ENCODE results near the gene THAP5. TPM values are rescaled to one million over a fixed set of nuclear protein-coding genes. Genes with fewer than 3 reads are reported as not detected.

The THAP5 gene
- total RNA-seq, 1 donor from 2014 or later = 24.0 TPM

DNA sequence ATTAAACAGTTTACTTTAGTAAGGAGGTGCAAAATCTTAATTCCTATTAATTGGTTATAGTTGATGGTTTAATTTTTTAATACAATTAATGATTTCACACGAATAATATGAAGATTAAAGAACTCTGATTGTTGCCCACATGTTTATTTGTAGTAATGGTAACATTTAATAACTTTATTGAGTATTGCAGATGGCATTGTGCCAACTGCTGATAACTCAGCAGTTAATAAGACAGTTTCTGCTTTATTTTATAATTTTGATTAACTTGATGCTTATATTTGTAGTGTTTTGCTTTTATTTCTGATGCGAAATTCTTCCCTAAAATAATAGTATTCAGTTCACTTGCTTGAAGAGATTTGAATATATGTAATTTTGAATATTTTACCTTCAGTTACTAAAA is 3.0 kb upstream of the THAP5 start:
- Mint-ChIP-seq H3K4me1 (ENCODE audit: unreplicated experiment) (peaks cover 18% of the 10 kb centered on the region), H3K27me3 (no peaks in the 10 kb centered on the region), H3K4me3 (peak overlapping the region; percentile 2), H3K9me3 (peaks cover 5% of the 10 kb centered on the region), H3K36me3 (peaks cover 26% of the 10 kb centered on the region), H3K27ac (no peak overlapping the region)
- no peak for DNase-seq (ENCODE audit: extremely low spot score, unreplicated experiment)
- TF ChIP-seq, protein P1, sequence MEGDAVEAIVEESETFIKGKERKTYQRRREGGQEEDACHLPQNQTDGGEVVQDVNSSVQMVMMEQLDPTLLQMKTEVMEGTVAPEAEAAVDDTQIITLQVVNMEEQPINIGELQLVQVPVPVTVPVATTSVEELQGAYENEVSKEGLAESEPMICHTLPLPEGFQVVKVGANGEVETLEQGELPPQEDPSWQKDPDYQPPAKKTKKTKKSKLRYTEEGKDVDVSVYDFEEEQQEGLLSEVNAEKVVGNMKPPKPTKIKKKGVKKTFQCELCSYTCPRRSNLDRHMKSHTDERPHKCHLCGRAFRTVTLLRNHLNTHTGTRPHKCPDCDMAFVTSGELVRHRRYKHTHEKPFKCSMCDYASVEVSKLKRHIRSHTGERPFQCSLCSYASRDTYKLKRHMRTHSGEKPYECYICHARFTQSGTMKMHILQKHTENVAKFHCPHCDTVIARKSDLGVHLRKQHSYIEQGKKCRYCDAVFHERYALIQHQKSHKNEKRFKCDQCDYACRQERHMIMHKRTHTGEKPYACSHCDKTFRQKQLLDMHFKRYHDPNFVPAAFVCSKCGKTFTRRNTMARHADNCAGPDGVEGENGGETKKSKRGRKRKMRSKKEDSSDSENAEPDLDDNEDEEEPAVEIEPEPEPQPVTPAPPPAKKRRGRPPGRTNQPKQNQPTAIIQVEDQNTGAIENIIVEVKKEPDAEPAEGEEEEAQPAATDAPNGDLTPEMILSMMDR (conservative IDR thresholded peaks at IDR 0.05) = no peak

DNA sequence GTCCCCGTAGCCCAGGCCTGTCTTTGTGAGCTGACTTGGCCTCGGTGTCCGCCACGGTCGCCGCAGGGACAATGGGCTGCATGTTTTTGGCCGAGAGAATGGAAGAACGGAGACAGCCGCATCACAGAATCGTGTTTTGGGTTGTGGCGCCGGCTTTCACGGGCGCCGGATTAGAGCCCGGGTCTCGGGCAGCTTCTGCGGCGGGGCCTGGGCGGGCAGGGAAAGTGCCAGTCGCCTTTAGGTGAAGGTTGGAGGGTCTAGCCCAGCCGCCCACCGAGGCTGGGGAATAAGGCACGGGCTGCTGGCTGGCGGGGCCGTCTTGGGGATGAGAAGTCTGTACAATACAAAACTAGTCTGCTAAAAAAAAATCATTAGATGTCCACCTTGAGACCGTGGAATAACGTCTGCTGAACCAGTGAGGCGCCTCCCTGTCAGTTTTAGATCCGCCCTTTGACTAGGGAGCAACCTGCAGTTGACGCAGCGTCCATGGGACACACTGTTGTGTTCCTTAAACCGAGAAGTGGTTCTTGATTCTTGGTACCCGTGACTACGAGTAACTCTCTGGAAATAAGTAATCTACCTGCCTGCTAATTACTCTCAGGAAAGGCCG is 745 bp upstream of the THAP5 start:
- H3K27me3 Mint-ChIP-seq = no peaks in the 10 kb centered on the region
- peaks cover 15% of the 10 kb centered on the region for H3K4me1 Mint-ChIP-seq (ENCODE audit: unreplicated experiment)
- H3K36me3 Mint-ChIP-seq = peaks cover 20% of the 10 kb centered on the region
- peak overlapping the region; percentile 99 for H3K27ac Mint-ChIP-seq
- TF ChIP-seq, protein P1 (conservative IDR thresholded peaks at IDR 0.05) = no peak
- H3K9me3 Mint-ChIP-seq = no peaks in the 10 kb centered on the region
- peak overlapping the region; percentile 95 for H3K4me3 Mint-ChIP-seq
- no peak for DNase-seq (ENCODE audit: extremely low spot score, unreplicated experiment)

DNA sequence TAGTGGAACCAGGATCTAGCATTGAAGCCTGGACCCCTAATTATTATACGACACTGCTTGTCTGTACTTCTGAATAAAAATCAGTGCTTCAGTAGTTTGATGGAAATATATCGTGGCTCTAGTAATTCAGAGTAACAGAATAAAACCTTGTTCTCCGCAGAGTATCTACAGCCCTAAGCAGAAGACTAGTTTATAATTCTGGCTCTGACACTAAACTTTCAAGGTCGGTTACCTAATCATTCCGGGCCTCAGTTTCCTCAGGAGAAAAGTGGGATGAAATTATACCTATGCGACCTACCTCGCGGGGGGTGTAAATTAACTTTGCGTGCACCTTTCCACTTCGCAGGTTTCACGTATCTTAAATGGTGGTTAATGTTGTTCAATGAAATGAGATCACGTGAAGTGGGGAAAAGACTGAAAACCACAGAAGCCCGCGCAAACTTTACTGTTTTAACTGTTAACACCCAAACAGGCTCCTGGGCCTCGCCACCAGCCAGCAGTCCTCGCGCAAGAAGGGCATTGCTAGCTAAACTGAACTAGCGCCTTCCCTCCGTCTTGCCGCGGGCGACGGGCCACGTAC is 615 bp downstream of the THAP5 start:
- Mint-ChIP-seq H3K27ac (peak overlapping the region; percentile 99), H3K9me3 (no peaks in the 10 kb centered on the region), H3K4me3 (peak overlapping the region; percentile 95), H3K4me1 (ENCODE audit: unreplicated experiment) (peaks cover 13% of the 10 kb centered on the region), H3K36me3 (peaks cover 27% of the 10 kb centered on the region), H3K27me3 (no peaks in the 10 kb centered on the region)
- no peak for DNase-seq (ENCODE audit: extremely low spot score, unreplicated experiment)
- TF ChIP-seq, protein P1 (conservative IDR thresholded peaks at IDR 0.05) = no peak

DNA sequence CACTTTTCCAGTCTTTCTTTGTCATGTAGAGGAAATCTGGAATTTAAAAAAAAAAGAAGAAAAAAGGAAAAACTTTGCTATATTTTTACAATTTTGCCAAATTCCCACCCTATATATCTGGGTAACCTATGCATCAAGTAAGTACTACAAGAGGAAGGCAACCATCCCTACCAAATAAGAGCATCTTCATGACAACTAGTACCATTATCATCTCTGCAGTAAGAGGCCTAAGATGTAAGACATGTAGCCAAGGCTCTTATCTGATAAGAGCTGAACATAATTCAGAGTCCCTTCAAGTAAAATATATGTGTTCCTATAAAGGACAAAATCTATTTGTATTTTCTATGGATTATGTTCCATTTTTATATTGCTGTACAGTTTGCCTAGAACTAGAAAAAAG is 3.5 kb downstream of the THAP5 start:
- no peak overlapping the region for H3K27ac Mint-ChIP-seq
- H3K27me3 Mint-ChIP-seq = no peaks in the 10 kb centered on the region
- no peak overlapping the region for H3K4me3 Mint-ChIP-seq

DNA sequence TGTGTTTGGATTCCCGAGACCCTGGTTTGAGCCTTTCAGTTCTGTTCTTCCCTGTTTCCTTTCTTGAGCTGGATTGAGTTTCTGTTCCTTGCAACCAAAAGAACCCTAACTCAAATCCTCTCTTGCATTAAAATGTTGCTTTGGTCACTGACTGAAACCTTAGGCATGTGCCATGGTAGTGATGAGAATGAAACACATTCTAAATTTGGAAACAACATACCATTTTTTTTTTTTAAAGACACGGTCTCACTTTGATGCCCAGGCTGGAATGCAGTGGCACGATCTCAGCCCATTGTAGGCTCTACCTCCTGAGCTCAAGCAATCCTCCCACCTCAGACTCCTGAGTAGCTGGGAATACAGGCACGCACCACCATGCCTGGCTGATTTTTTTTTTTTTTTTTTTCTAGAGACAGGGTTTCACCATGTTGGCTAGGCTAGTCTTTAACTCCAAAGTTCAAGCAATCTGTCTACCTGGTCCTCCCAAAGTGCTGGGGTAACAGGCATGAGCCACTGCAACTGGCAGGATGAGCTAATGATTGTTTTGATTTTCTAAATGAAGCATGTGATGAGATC is 8.4 kb downstream of the THAP5 start:
- H3K27ac Mint-ChIP-seq = no peak overlapping the region
- H3K4me1 Mint-ChIP-seq (ENCODE audit: unreplicated experiment) = no peaks in the 10 kb centered on the region
- no peaks in the 10 kb centered on the region for H3K27me3 Mint-ChIP-seq
- TF ChIP-seq, protein P1 (conservative IDR thresholded peaks at IDR 0.05) = no peak
- peaks cover 10% of the 10 kb centered on the region for H3K9me3 Mint-ChIP-seq
- DNase-seq (ENCODE audit: extremely low spot score, unreplicated experiment) = no peak
- H3K36me3 Mint-ChIP-seq = peaks cover 45% of the 10 kb centered on the region
- no peak overlapping the region for H3K4me3 Mint-ChIP-seq

More for the DNA sequence above, 3.5 kb downstream of the THAP5 start:
- DNase-seq (ENCODE audit: extremely low spot score, unreplicated experiment) = no peak
- H3K9me3 Mint-ChIP-seq = no peaks in the 10 kb centered on the region
- H3K36me3 Mint-ChIP-seq = peaks cover 28% of the 10 kb centered on the region
- H3K4me1 Mint-ChIP-seq (ENCODE audit: unreplicated experiment) = peaks cover 2% of the 10 kb centered on the region
- TF ChIP-seq, protein P1 (conservative IDR thresholded peaks at IDR 0.05) = no peak

Measured in type B pancreatic cell (in vitro differentiated cells).